MM.1S (cell line): ENCODE measurements around the gene VPS35.

Source experiments
- DNase-seq: peaks from one replicate; pipeline ENCODE4 v3.0.0-alpha.2; 2015
- H2AFZ ChIP-seq: fragments of 300-600 bp; sonication (generic); 2 replicates; pipeline ENCODE4 v1.6.0; 2016; ENCODE audit warnings: antibody characterized with exemption, low read length
- H3F3A ChIP-seq: fragments of 300-600 bp; sonication (generic); 2 replicates; pipeline ENCODE4 v1.6.1; 2016; ENCODE audit warnings: mild to moderate bottlenecking, antibody characterized with exemption, low read length, moderate library complexity, mixed read lengths; ENCODE audit not compliant: insufficient read depth
- H3K27ac ChIP-seq: fragments of 300-600 bp; sonication (generic); 2 replicates; pipeline ENCODE4 v1.5.1; 2016; ENCODE audit warnings: mild to moderate bottlenecking, low read length
- H3K27me3 ChIP-seq: fragments of 300-600 bp; sonication (generic); replicated peaks from 2 replicates; pipeline ENCODE4 v1.6.0; 2016; ENCODE audit warnings: low read length; ENCODE audit not compliant: insufficient read depth
- H3K36me3 ChIP-seq: fragments of 300-600 bp; sonication (generic); replicated peaks from 2 replicates; pipeline ENCODE4 v1.6.1; 2016; ENCODE audit warnings: mild to moderate bottlenecking, low read length, mixed read lengths; ENCODE audit not compliant: insufficient read depth
- H3K4me1 ChIP-seq: fragments of 300-600 bp; sonication (generic); 2 replicates; pipeline ENCODE4 v1.6.1; 2016; ENCODE audit warnings: low read length, mixed read lengths
- H3K4me2 ChIP-seq: fragments of 300-600 bp; sonication (generic); 2 replicates; pipeline ENCODE4 v1.6.0; 2016; ENCODE audit warnings: low read depth, low read length
- H3K4me3 ChIP-seq: fragments of 300-600 bp; sonication (generic); 2 replicates; pipeline ENCODE4 v1.5.1; 2016; ENCODE audit warnings: low read length, mixed read lengths
- H3K79me2 ChIP-seq: fragments of 300-600 bp; sonication (generic); 2 replicates; pipeline ENCODE4 v1.6.1; 2016; ENCODE audit warnings: mixed run types, low read length, mixed read lengths
- H3K9ac ChIP-seq: fragments of 300-600 bp; sonication (generic); 2 replicates; pipeline ENCODE4 v1.6.1; 2016; ENCODE audit warnings: low read length, mixed read lengths
- H3K9me2 ChIP-seq: fragments of 300-600 bp; sonication (generic); replicated peaks from 2 replicates; pipeline ENCODE4 v1.6.1; 2016; ENCODE audit warnings: mild to moderate bottlenecking, low read length, mixed read lengths; ENCODE audit not compliant: insufficient read depth
- H3K9me3 ChIP-seq: fragments of 300-600 bp; sonication (generic); replicated peaks from 2 replicates; pipeline ENCODE4 v1.6.1; 2016; ENCODE audit warnings: mild to moderate bottlenecking, low read length, mixed read lengths; ENCODE audit not compliant: insufficient read depth
- H4K20me1 ChIP-seq: fragments of 300-600 bp; sonication (generic); 2 replicates; pipeline ENCODE4 v1.6.1; 2016; ENCODE audit warnings: mild to moderate bottlenecking, low read length, moderate library complexity, mixed read lengths; ENCODE audit not compliant: insufficient read depth
- CTCF ChIP-seq: fragments of 300-600 bp; sonication (generic); IDR thresholded peaks from 2 replicates; pipeline ENCODE4 v1.5.1; 2016; ENCODE audit warnings: antibody characterized with exemption, low read length, mixed read lengths
- EZH2 ChIP-seq: fragments of 300-600 bp; sonication (generic); optimal IDR thresholded peaks from 2 replicates; pipeline ENCODE3; 2017; ENCODE audit warnings: low read depth, mild to moderate bottlenecking, antibody characterized with exemption, low read length, mixed read lengths
- EZH2phosphoT487 ChIP-seq: fragments of 300-600 bp; sonication (generic); IDR thresholded peaks from 2 replicates; pipeline ENCODE4 v1.6.1; 2018; ENCODE audit warnings: antibody characterized with exemption, low read length

VPS35 gene

DNA sequence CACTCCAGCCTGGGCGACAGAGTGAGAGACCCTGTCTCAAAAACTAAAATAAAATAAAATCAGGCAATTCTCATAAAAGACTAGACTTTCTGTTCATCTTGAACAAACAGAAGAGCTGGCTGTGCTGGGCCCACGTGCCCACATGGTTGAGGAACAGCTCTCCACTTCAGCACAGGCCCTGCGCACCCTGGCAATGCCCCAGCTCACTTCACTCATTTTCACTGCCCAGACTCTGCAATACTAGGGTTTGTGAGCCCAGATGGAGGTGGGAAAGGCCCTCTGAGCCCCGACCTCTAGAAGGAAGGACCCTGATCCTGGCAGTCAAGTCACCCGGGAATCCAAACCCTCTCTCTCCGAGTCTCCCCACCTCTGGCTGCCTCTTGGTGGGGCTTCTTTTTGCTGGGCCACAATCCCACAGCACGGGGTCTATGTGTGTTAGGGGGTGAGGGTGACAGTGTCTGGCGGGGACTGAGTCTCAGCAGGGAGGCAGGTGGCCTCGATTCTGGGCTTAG, 44.4 kb upstream of the VPS35 start:
- Histone ChIP-seq H2AFZ (no peak overlapping the region), H3K4me2 (no peak overlapping the region), H3K4me1 (no peaks in the 10 kb centered on the region), H3K27ac (no peak overlapping the region), H3K36me3 (no peaks in the 10 kb centered on the region), H3K79me2 (no peaks in the 10 kb centered on the region), H3K9me2 (no peaks in the 10 kb centered on the region), H3K9me3 (no peaks in the 10 kb centered on the region), H3K9ac (no peak overlapping the region), H3K27me3 (no peaks in the 10 kb centered on the region), H3F3A (no peaks in the 10 kb centered on the region), H3K4me3 (no peak overlapping the region), H4K20me1 (no peaks in the 10 kb centered on the region)
- DNase-seq: no peak
- no peak for TF ChIP-seq EZH2
- no peak for TF ChIP-seq EZH2phosphoT487

DNA sequence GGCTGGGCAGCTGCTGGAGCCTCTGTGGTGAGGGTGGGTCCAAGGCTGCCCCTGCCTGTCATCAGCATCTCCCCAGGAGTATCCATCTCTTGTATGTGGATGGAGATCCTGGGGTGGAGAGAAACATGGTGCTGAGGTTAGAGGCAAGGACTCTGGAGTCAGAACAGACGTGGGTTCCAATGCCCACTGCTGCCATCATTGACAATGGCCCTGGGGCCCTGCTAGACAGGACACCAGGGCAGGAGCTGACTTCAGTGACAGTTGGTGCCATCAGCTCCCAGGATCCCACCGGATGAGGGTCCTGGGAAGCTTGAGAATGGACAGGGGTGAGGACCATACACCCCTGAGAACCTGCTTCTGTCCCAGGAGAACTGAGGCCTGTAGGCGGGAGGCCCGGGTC, 43.6 kb upstream of the VPS35 start:
- Histone ChIP-seq H3K4me3 (no peak overlapping the region), H3K9me2 (no peaks in the 10 kb centered on the region), H3K36me3 (no peaks in the 10 kb centered on the region), H3K9ac (no peak overlapping the region), H3K4me1 (no peaks in the 10 kb centered on the region), H4K20me1 (no peaks in the 10 kb centered on the region), H3K27ac (no peak overlapping the region), H2AFZ (no peak overlapping the region), H3K27me3 (no peaks in the 10 kb centered on the region), H3K9me3 (no peaks in the 10 kb centered on the region), H3F3A (no peaks in the 10 kb centered on the region), H3K79me2 (no peaks in the 10 kb centered on the region), H3K4me2 (no peak overlapping the region)
- TF ChIP-seq CTCF (no peak), EZH2phosphoT487 (no peak), EZH2 (no peak)
- DNase-seq: no peak

DNA sequence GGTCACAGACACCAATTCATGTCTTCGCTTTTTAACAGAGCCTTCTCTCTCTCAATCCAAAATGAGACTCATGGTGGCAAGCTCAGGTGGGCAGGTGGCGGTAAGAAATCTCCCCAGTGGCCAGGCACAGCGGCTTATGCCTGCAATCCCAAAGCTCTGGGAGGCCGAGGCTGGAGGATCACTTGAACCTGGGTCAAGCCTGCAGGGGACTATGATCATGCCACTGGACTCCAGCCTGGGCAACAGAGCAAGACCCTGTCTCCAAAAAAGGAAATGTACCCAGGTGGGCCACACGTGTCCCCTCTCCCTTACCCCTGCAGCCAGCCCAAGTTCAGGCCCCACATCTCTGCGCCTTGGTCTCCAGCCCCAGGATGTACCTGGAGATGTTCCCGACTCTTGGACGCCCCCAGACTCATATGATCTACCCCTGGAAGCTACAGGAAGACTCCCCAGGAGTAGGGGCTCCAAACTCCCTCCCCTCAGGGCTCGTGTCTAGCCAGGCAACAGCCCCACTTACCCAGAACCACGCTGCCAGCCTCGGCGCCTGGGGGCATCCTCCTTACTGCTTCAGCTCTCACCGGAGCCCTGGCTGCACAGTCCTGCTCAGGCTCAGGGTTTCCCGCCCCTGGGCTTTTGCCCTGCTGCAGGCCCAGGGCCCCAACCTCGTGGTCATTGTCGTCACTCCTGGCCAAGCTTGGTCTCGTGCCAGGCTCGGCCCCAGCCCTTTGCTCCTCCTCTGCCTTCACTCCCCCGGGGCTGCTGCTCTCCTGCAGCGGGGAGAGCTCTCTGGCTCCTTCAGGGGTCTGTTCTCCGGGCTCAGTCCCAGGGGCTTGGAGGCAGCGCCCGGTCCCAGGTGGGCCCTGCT, 42.9 kb upstream of the VPS35 start:
- Histone ChIP-seq H3K27me3 (no peaks in the 10 kb centered on the region), H3F3A (no peaks in the 10 kb centered on the region), H3K4me1 (no peaks in the 10 kb centered on the region), H3K9me2 (no peaks in the 10 kb centered on the region), H3K9me3 (no peaks in the 10 kb centered on the region), H3K9ac (no peak overlapping the region), H3K27ac (no peak overlapping the region), H3K36me3 (no peaks in the 10 kb centered on the region), H3K4me3 (no peak overlapping the region), H3K79me2 (no peaks in the 10 kb centered on the region), H2AFZ (no peak overlapping the region), H4K20me1 (no peaks in the 10 kb centered on the region), H3K4me2 (no peak overlapping the region)
- DNase-seq: no peak
- no peak for TF ChIP-seq EZH2phosphoT487
- no peak for TF ChIP-seq CTCF
- TF ChIP-seq EZH2: no peak
